Upper lobe of left lung (tissue), 6 donors: ENCODE data around the gene RERE. TPM values are rescaled to one million over a fixed set of nuclear protein-coding genes. Genes with fewer than 3 reads are reported as not detected.

Experiments used
- ATAC-seq, 2 donors: fragments of 200-7000 bp; cut with Tn5 transposase; one replicate each; pipeline ENCODE4 v1.9.1; 2022; ENCODE audit warnings: mild to moderate bottlenecking in 2 of 2, moderate library complexity in 2 of 2; ENCODE audit not compliant: low FRiP score in 2 of 2
- DNase-seq, 2 donors: peaks; one replicate each; pipeline ENCODE4 v3.0.0-alpha.2; 2019 to 2020
- H3K27ac ChIP-seq, 4 donors: fragments of 200-600 bp; sonication (generic); one replicate each; pipeline ENCODE4 v1.5.1; 2016 to 2019
- H3K27me3 ChIP-seq, 4 donors: fragments of 200-600 bp; sonication (generic); one replicate each; pipeline ENCODE4 v1.5.1; 2017 to 2019
- H3K36me3 ChIP-seq, 4 donors: fragments of 200-600 bp; sonication (generic); one replicate each; pipeline ENCODE4 v1.5.1; 2016 to 2019
- H3K4me1 ChIP-seq, 4 donors: fragments of 200-600 bp; sonication (generic); one replicate each; pipeline ENCODE4 v1.5.1; 2018 to 2019
- H3K4me3 ChIP-seq, 4 donors: fragments of 200-600 bp; sonication (generic); one replicate each; pipeline ENCODE4 v1.5.1; 2017 to 2019; ENCODE audit warnings: mild to moderate bottlenecking in 2 of 4, moderate library complexity in 1 of 4
- H3K9me3 ChIP-seq, 4 donors: fragments of 200-600 bp; sonication (generic); one replicate each; pipeline ENCODE4 v1.5.1; 2018 to 2019
- EP300 ChIP-seq, 4 donors: sonication (generic); formaldehyde crosslinking; IDR thresholded peaks; one replicate each; pipeline ENCODE4 v1.5.1; 2017; ENCODE audit warnings: antibody characterized with exemption in 4 of 4, control low read depth in 2 of 4
- POLR2A ChIP-seq, 4 donors: fragments of 450-650 bp; IDR thresholded peaks; one replicate each; pipeline ENCODE4 v1.5.1; 2016 to 2017; ENCODE audit warnings: antibody characterized with exemption in 4 of 4, mild to moderate bottlenecking in 2 of 4
- POLR2AphosphoS5 ChIP-seq, 2 donors: sonication (generic); formaldehyde crosslinking; IDR thresholded peaks; one replicate each; pipeline ENCODE4 v1.5.1; 2017; ENCODE audit warnings: antibody characterized with exemption in 2 of 2
- WGBS, 2 donors: methylation state at CpG; one replicate each; pipeline ENCODE4 v1.1.5; 2017 to 2018; 5-methylcytosine and 5-hydroxymethylcytosine counted together
- total RNA-seq, 6 donors: library from RNA; depleted of rRNA in 4 of 6; stranded (reverse); fragments of >200 nt in 4 of 6; gene quantifications; one replicate each; pipeline versions ENCODE4 v1.1.0 to v1.2.1, GENCODE V29; 2016 to 2021
- TF ChIP-seq, protein P1 (sequence below), 6 experiments: fragments of 450-650 bp in 4 of 6; fragments of 200-600 bp in 2 of 6; sonication (generic) in 2 of 6; IDR thresholded peaks; one replicate each; pipeline ENCODE4 v1.5.1; 2016 to 2019; ENCODE audit warnings: antibody characterized with exemption in 6 of 6
- donor health status: DM: no; HTN: no; CAD: no; lungs with moderate emphysema.
- donor health status: DM: no; HTN: yes; CAD: no; lungs with severe emphysema.

RERE gene
- total RNA-seq, 6 donors from 2014 or later: 75.5 to 222 (median 104) TPM

DNA sequence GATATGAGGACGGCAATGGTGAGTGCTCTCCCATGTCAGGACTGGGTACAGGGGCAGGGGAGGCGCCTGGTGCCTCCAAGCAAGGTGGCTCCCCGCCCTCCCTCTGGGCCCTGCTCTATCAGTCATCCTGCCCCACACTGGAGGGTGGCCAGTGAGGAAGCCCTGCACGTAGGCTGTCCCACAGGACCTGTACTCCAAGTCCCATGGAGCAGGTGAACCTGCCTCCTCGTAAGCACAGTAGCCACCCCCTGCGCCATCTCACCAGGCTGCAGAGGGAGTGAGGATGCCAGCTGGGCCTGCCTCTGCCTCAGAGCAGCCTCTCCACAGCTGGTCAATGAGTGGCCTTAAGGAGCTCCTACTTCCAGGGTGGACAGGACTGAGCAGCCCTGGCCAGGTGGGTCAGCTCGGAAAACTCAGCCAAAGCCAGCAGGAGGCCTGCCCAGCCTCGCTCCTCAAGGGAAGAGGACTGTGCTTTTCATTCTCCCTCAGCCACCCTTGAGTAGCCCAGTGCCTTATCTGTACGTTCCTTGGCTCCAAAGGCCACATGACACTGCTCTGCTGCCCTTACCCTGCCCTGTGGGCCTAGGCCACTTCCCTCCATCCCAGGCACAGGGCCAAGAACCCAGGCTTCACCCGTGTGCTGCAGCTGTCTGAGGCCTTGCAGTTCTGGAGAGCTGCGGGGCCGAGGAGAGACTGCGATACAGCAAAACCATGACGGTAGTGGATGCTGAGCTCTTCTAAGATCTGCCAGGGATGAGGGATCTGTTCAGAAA is 459.9 kb downstream of the RERE start:
- H3K36me3 ChIP-seq: peaks cover 58 to 96% (median 92%) of the 10 kb centered on the region in 4 donors
- H3K27me3 ChIP-seq: no peaks in the 10 kb centered on the region
- peak in 1 of 2 donors; percentile 36 for DNase-seq
- H3K27ac ChIP-seq: peak overlapping the region in 2 of 4 donors; percentile 9 to 53
- no peak for TF ChIP-seq EP300 (IDR thresholded peaks at IDR 0.05)
- ATAC-seq: peak in 1 of 2 donors; percentile 2
- WGBS, 2 donors: 77 to 81% methylated on average over 8 to 14 of the region's 14 CpGs
- H3K4me3 ChIP-seq: no peak overlapping the region
- no peaks in the 10 kb centered on the region for H3K9me3 ChIP-seq
- peaks cover 8 to 13% (median 12%) of the 10 kb centered on the region in 4 donors for H3K4me1 ChIP-seq

- TF ChIP-seq POLR2A (IDR thresholded peaks at IDR 0.05): no peak
- TF ChIP-seq EP300 (IDR thresholded peaks at IDR 0.05): no peak
- TF ChIP-seq, protein P1, sequence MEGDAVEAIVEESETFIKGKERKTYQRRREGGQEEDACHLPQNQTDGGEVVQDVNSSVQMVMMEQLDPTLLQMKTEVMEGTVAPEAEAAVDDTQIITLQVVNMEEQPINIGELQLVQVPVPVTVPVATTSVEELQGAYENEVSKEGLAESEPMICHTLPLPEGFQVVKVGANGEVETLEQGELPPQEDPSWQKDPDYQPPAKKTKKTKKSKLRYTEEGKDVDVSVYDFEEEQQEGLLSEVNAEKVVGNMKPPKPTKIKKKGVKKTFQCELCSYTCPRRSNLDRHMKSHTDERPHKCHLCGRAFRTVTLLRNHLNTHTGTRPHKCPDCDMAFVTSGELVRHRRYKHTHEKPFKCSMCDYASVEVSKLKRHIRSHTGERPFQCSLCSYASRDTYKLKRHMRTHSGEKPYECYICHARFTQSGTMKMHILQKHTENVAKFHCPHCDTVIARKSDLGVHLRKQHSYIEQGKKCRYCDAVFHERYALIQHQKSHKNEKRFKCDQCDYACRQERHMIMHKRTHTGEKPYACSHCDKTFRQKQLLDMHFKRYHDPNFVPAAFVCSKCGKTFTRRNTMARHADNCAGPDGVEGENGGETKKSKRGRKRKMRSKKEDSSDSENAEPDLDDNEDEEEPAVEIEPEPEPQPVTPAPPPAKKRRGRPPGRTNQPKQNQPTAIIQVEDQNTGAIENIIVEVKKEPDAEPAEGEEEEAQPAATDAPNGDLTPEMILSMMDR (IDR thresholded peaks at IDR 0.05): no peak
- no peak for TF ChIP-seq POLR2AphosphoS5 (IDR thresholded peaks at IDR 0.05)
- peaks cover 14 to 19% (median 15%) of the 10 kb centered on the region in 4 donors for H3K4me1 ChIP-seq
- H3K27ac ChIP-seq: peak overlapping the region in 2 of 4 donors; percentile 9 to 53
- no peaks in the 10 kb centered on the region for H3K27me3 ChIP-seq
- WGBS, 2 donors: 94 to 96% methylated on average over 18 to 22 of the region's 27 CpGs
- H3K9me3 ChIP-seq: no peaks in the 10 kb centered on the region
- no peak overlapping the region for H3K4me3 ChIP-seq
- ATAC-seq (no peak), DNase-seq (peak in 1 of 2 donors; percentile 54)
- peaks cover 48 to 86% (median 83%) of the 10 kb centered on the region in 4 donors for H3K36me3 ChIP-seq
These were observed 460.9 kb downstream of the RERE start for GRCh38 chr1:8356256-8357209.

- no peaks in the 10 kb centered on the region for H3K27me3 ChIP-seq
- DNase-seq (peak in 1 of 2 donors; percentile 51), ATAC-seq (no peak)
- TF ChIP-seq POLR2AphosphoS5 (IDR thresholded peaks at IDR 0.05): no peak
- TF ChIP-seq, protein P1 (IDR thresholded peaks at IDR 0.05): no peak
- no peak for TF ChIP-seq EP300 (IDR thresholded peaks at IDR 0.05)
- no peak for TF ChIP-seq POLR2A (IDR thresholded peaks at IDR 0.05)
- 88 to 91% methylated on average over 17 to 24 of the region's 24 CpGs for WGBS, 2 donors
- H3K27ac ChIP-seq: peak overlapping the region in 1 of 4 donors; percentile 9
- no peaks in the 10 kb centered on the region for H3K9me3 ChIP-seq
- peaks cover 14 to 19% (median 15%) of the 10 kb centered on the region in 4 donors for H3K4me1 ChIP-seq
- no peak overlapping the region for H3K4me3 ChIP-seq
- H3K36me3 ChIP-seq: peaks cover 42 to 77% (median 74%) of the 10 kb centered on the region in 4 donors
These were observed 461.8 kb downstream of the RERE start for GRCh38 chr1:8355439-8356255.

GRCh38 chr1:8354038-8354437 is 463.4 kb downstream of the RERE start:
- Histone ChIP-seq H3K27ac (peak overlapping the region in 2 of 4 donors; percentile 62 to 88), H3K4me3 (no peak overlapping the region), H3K9me3 (no peaks in the 10 kb centered on the region), H3K27me3 (no peaks in the 10 kb centered on the region), H3K4me1 (peaks cover 14 to 23% (median 15%) of the 10 kb centered on the region in 4 donors), H3K36me3 (peaks cover 34 to 61% (median 58%) of the 10 kb centered on the region in 4 donors)
- no peak for TF ChIP-seq POLR2A (IDR thresholded peaks at IDR 0.05)
- TF ChIP-seq, protein P1 (IDR thresholded peaks at IDR 0.05): no peak
- no peak for TF ChIP-seq EP300 (IDR thresholded peaks at IDR 0.05)
- DNase-seq (no peak), ATAC-seq (no peak)
- WGBS, 2 donors: 91 to 92% methylated on average over 8 of the region's 8 CpGs
